Breast epithelium (tissue), 3 donors: ENCODE results near the gene NANOS2.

ENCODE experiments used
- POLR2A ChIP-seq: fragments of 450-650 bp; IDR thresholded peaks from one replicate; pipeline ENCODE4 v1.6.1; 2016; ENCODE audit warnings: antibody characterized with exemption, mild to moderate bottlenecking, moderate library complexity
- POLR2AphosphoS5 ChIP-seq, 3 donors: sonication (generic); formaldehyde crosslinking; IDR thresholded peaks; one replicate each; pipeline ENCODE4 v1.6.1; 2017; ENCODE audit warnings: antibody characterized with exemption in 3 of 3
- TF ChIP-seq, protein P1 (sequence below), 3 donors: fragments of 450-650 bp; IDR thresholded peaks; one replicate each; pipeline ENCODE4 v1.5.1; 2016 to 2017; ENCODE audit warnings: antibody characterized with exemption in 3 of 3, mild to moderate bottlenecking in 3 of 3, moderate library complexity in 3 of 3

DNA sequence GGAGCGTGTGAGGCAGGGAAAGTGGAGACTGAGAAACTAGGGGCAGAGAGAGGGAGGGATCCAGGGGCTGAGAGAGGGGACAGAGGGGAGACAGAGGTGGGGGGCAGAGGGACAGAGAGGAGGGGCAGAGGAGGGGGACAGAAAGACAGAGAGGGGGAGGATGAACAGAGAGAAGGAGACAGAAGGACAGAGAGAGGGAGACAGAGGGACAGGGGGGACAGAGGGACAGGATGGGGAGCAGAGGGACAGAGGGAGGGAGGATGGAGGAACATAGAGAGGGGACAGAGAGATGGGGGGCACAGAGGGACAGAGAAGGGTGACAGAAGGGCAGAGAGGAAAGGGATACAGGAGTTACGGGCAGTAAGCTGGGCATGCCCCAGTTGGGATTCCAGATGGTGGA, 14.7 kb upstream of the NANOS2 start:
- TF ChIP-seq, protein P1, sequence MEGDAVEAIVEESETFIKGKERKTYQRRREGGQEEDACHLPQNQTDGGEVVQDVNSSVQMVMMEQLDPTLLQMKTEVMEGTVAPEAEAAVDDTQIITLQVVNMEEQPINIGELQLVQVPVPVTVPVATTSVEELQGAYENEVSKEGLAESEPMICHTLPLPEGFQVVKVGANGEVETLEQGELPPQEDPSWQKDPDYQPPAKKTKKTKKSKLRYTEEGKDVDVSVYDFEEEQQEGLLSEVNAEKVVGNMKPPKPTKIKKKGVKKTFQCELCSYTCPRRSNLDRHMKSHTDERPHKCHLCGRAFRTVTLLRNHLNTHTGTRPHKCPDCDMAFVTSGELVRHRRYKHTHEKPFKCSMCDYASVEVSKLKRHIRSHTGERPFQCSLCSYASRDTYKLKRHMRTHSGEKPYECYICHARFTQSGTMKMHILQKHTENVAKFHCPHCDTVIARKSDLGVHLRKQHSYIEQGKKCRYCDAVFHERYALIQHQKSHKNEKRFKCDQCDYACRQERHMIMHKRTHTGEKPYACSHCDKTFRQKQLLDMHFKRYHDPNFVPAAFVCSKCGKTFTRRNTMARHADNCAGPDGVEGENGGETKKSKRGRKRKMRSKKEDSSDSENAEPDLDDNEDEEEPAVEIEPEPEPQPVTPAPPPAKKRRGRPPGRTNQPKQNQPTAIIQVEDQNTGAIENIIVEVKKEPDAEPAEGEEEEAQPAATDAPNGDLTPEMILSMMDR (IDR thresholded peaks at IDR 0.05): no peak
- TF ChIP-seq POLR2A (no peak), POLR2AphosphoS5 (IDR thresholded peaks at IDR 0.05) (no peak)
